ENCODE measurements around the gene MPV17. TPM values are rescaled to one million over a fixed set of nuclear protein-coding genes. Genes with fewer than 3 reads are reported as not detected.

The MPV17 gene
- total and polyA plus RNA-seq, 2 of the 13 experiments (the other 11 are each of a cell fraction or from before 2014, with no cell fraction given): 48.9 to 129 TPM

DNA sequence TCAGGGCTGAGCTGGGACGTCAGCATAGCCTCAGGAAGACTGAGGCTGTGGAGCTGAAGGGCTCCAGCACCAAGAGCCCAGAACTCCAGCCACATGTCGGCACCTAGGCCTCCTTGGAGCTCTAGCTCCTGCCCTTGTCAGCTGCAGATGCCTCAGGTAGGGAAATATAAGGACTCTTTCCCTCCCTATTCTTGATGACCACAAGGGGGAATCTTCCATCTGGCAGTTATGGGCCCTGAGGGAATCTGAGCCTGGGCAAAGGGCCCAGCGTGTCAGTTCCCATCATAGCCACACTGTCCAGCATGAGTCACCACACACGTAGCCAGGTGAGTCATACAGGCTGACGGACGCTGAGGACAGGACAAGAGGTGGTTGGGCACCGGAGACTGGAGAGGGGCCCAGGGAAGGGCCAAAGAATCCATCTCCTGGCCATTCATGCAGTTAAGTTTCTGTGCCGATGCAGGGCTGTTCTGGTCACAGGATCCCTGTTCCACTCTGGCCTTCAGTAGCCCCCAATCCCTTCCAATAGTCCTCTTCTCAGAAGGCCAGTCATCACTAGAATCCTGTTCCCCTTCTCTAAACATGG is 1.8 kb downstream of the MPV17 start (continued):
- peak; percentile 96 for TF ChIP-seq IRF2 (CRISPR knock-in tag; IDR thresholded peaks at IDR 0.05)
- no peak for TF ChIP-seq AFF4 (CRISPR knock-in tag; IDR thresholded peaks at IDR 0.05)
- TF ChIP-seq ZNF501 (CRISPR knock-in tag; IDR thresholded peaks at IDR 0.05): peak; percentile 91; the same call in 1 of the 2 replicates
- peak; percentile 44; the same call in 1 of the 2 replicates for TF ChIP-seq ZNF747 (CRISPR knock-in tag; IDR thresholded peaks at IDR 0.05; ENCODE audit: borderline replicate concordance)
- TF ChIP-seq EHMT2 (IDR thresholded peaks at IDR 0.05; ENCODE audit: borderline replicate concordance, low read depth, low read length): no peak
- TF ChIP-seq, protein P1, sequence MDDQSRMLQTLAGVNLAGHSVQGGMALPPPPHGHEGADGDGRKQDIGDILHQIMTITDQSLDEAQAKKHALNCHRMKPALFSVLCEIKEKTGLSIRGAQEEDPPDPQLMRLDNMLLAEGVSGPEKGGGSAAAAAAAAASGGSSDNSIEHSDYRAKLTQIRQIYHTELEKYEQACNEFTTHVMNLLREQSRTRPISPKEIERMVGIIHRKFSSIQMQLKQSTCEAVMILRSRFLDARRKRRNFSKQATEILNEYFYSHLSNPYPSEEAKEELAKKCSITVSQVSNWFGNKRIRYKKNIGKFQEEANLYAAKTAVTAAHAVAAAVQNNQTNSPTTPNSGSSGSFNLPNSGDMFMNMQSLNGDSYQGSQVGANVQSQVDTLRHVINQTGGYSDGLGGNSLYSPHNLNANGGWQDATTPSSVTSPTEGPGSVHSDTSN (CRISPR knock-in tag; IDR thresholded peaks at IDR 0.05; ENCODE audit: borderline replicate concordance): no peak
- TF ChIP-seq NFIB (CRISPR knock-in tag; IDR thresholded peaks at IDR 0.05; ENCODE audit: borderline replicate concordance): no peak
- TF ChIP-seq, protein P2, sequence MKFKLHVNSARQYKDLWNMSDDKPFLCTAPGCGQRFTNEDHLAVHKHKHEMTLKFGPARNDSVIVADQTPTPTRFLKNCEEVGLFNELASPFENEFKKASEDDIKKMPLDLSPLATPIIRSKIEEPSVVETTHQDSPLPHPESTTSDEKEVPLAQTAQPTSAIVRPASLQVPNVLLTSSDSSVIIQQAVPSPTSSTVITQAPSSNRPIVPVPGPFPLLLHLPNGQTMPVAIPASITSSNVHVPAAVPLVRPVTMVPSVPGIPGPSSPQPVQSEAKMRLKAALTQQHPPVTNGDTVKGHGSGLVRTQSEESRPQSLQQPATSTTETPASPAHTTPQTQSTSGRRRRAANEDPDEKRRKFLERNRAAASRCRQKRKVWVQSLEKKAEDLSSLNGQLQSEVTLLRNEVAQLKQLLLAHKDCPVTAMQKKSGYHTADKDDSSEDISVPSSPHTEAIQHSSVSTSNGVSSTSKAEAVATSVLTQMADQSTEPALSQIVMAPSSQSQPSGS (CRISPR knock-in tag; IDR thresholded peaks at IDR 0.05): peak; percentile 76; the same call in 1 of the 2 replicates
- peak; percentile 91 for TF ChIP-seq RXRB (CRISPR knock-in tag; IDR thresholded peaks at IDR 0.05; ENCODE audit: borderline replicate concordance)
- TF ChIP-seq ZNF383 (CRISPR knock-in tag; IDR thresholded peaks at IDR 0.05; ENCODE audit: borderline replicate concordance): no peak
- TF ChIP-seq ZNF30 (CRISPR knock-in tag; IDR thresholded peaks at IDR 0.05): no peak
- TF ChIP-seq GRHL1 (CRISPR knock-in tag; conservative IDR thresholded peaks at IDR 0.05): no peak
- TF ChIP-seq MNT (IDR thresholded peaks at IDR 0.05): peak; percentile 74
- no peak for TF ChIP-seq ZBTB3 (CRISPR knock-in tag; IDR thresholded peaks at IDR 0.05; ENCODE audit: borderline replicate concordance, low read depth)
- TF ChIP-seq CHD4 (IDR thresholded peaks at IDR 0.05; ENCODE audit: borderline replicate concordance, low read length): no peak
- TF ChIP-seq, protein P3, sequence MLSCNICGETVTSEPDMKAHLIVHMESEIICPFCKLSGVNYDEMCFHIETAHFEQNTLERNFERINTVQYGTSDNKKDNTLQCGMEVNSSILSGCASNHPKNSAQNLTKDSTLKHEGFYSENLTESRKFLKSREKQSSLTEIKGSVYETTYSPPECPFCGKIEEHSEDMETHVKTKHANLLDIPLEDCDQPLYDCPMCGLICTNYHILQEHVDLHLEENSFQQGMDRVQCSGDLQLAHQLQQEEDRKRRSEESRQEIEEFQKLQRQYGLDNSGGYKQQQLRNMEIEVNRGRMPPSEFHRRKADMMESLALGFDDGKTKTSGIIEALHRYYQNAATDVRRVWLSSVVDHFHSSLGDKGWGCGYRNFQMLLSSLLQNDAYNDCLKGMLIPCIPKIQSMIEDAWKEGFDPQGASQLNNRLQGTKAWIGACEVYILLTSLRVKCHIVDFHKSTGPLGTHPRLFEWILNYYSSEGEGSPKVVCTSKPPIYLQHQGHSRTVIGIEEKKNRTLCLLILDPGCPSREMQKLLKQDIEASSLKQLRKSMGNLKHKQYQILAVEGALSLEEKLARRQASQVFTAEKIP (CRISPR knock-in tag; IDR thresholded peaks at IDR 0.05; ENCODE audit: borderline replicate concordance): no peak
- TF ChIP-seq RFXANK (CRISPR knock-in tag; IDR thresholded peaks at IDR 0.05): 0 out of 2 replicates have a peak, but pooled peaks have one; percentile 39

All from HepG2 (cell line).